Right lobe of liver (tissue), 4 donors: ENCODE measurements around the gene CTSV.

Experiments
- POLR2A ChIP-seq: fragments of 450-650 bp; IDR thresholded peaks from one replicate; pipeline ENCODE4 v1.6.1; 2017; ENCODE audit warnings: antibody characterized with exemption, mild to moderate bottlenecking
- TF ChIP-seq, protein P1 (sequence below), 4 donors: fragments of 200-600 bp in 3 of 4; fragments of 450-650 bp in 1 of 4; IDR thresholded peaks; one replicate each; pipeline versions ENCODE4 v1.5.1 to v1.8.0; 2016 to 2022; ENCODE audit warnings: antibody characterized with exemption in 4 of 4, mild to moderate bottlenecking in 2 of 4
- donor health status: DM: no; HTN: no; CAD: no.
- donor health status: DM: no; HTN: no; CAD: no.
- donor health status: DM: no; HTN: yes; CAD: no.

DNA sequence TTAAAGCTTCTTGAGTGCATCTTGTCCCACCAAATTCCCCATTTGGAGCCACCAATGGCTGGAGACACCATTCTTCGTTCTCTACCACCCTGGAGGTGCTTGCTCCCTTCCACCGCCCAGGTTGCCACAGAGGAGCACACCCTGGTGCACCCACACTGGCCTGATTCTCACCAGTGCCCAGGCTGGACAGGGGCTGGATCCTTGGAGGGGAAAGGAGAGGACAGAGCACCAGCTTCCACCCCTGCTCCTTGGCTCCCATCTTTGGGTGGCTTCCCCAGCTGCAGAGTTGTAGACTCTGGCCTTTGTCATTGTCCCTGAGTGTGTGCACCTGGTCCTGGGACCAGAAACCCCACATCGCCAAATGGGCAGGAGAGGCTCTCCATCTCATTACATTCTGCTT, 21.9 kb upstream of the CTSV start:
- TF ChIP-seq, protein P1, sequence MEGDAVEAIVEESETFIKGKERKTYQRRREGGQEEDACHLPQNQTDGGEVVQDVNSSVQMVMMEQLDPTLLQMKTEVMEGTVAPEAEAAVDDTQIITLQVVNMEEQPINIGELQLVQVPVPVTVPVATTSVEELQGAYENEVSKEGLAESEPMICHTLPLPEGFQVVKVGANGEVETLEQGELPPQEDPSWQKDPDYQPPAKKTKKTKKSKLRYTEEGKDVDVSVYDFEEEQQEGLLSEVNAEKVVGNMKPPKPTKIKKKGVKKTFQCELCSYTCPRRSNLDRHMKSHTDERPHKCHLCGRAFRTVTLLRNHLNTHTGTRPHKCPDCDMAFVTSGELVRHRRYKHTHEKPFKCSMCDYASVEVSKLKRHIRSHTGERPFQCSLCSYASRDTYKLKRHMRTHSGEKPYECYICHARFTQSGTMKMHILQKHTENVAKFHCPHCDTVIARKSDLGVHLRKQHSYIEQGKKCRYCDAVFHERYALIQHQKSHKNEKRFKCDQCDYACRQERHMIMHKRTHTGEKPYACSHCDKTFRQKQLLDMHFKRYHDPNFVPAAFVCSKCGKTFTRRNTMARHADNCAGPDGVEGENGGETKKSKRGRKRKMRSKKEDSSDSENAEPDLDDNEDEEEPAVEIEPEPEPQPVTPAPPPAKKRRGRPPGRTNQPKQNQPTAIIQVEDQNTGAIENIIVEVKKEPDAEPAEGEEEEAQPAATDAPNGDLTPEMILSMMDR (IDR thresholded peaks at IDR 0.05), result no peak
- TF ChIP-seq POLR2A, result no peak
